ENCODE measurements around the gene COL6A3. TPM values are rescaled to one million over a fixed set of nuclear protein-coding genes. Genes with fewer than 3 reads are reported as not detected.

Gene COL6A3
- total and polyA plus RNA-seq, 2 donors (not counting 1 experiment from before 2014, with no cell fraction given), result 0.01 to 0.10 TPM

DNA sequence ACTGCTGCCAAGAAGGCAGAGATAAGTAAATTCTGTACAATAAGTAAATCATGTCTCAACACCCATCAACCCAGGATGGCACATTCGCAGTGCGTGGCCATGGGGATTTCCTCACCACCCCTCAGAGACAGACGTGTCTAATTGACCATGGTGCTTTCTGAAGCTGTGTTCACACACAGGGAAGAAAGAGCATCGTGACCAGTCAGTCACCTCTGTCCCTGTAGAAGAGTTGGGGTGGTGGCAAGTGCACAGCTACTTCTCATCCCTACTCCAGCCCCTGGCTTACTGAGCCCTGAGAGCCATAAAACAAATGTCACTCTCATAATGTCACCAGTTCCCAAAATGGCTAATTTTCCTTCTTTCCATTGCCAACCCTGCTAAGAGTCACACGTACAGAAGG, 41.8 kb upstream of the COL6A3 start:
- Histone ChIP-seq H2AFZ (ENCODE audit: insufficient read depth, low read depth, low read length, poor library complexity, severe bottlenecking) (no peak overlapping the region), H3K79me2 (ENCODE audit: control insufficient read depth, insufficient read depth, low read length) (no peaks in the 10 kb centered on the region), H3K36me3 (replicated peaks in 1 of 2; ENCODE audit: control extremely low read depth in 1 of 2, control insufficient read depth in 1 of 2, extremely low read depth in 1 of 2, insufficient read depth in 2 of 2, low read length in 1 of 2) (no peaks in the 10 kb centered on the region), H3K4me2 (replicated peaks; ENCODE audit: low read depth, low read length, poor library complexity, severe bottlenecking) (no peak overlapping the region), H3K27ac (ENCODE audit: low read length in 2 of 2) (no peak overlapping the region), H3K27me3 (replicated peaks in 1 of 4; ENCODE audit: control extremely low read depth in 1 of 4, control insufficient read depth in 3 of 4, insufficient read depth in 4 of 4, low read length in 3 of 4) (no peaks in the 10 kb centered on the region), H3K9ac (ENCODE audit: low read length) (no peak overlapping the region), H3K9me3 (ENCODE audit: control extremely low read depth in 1 of 3, control insufficient read depth in 2 of 3, insufficient read depth in 1 of 3, low read length in 2 of 3) (no peaks in the 10 kb centered on the region), H4K20me1 (ENCODE audit: control insufficient read depth, insufficient read depth, low read length, poor library complexity, severe bottlenecking) (no peaks in the 10 kb centered on the region), H3K4me3 (ENCODE audit: control extremely low read depth in 1 of 5, extremely low read depth in 1 of 5, insufficient read depth in 1 of 5, low read depth in 2 of 5, low read length in 4 of 5) (no peak overlapping the region), H3K4me1 (ENCODE audit: control insufficient read depth in 2 of 2, insufficient read depth in 2 of 2, low read length in 2 of 2) (no peaks in the 10 kb centered on the region)
- ChIA-PET POLR2A (no interaction called here), CTCF (no interaction called here)
- WGBS (ENCODE audit: insufficient coverage), result 88% methylated on average over 1 of the region's 5 CpGs
- Mint-ChIP-seq H3K4me3 (no peak overlapping the region), H3K27ac (no peak overlapping the region), H3K27me3 (peaks cover 22% of the 10 kb centered on the region), H3K9me3 (ENCODE audit: insufficient read depth) (no peaks in the 10 kb centered on the region), H3K4me1 (peaks cover 10% of the 10 kb centered on the region)
- no peak for DNase-seq
- ATAC-seq (ENCODE audit: low read depth), result no peak
- TF ChIP-seq CTCF (IDR thresholded peaks at IDR 0.05) (no peak), EZH2 (IDR thresholded peaks at IDR 0.05; ENCODE audit: borderline replicate concordance, insufficient read depth, low read depth, low read length, poor library complexity, severe bottlenecking) (no peak)
- intact Hi-C loops (cut with micrococcal nuclease), result no loop called here

- Histone ChIP-seq H3K79me2 (ENCODE audit: control insufficient read depth, insufficient read depth, low read length) (no peaks in the 10 kb centered on the region), H3K9ac (ENCODE audit: low read length) (no peak overlapping the region), H3K36me3 (replicated peaks in 1 of 2; ENCODE audit: control extremely low read depth in 1 of 2, control insufficient read depth in 1 of 2, extremely low read depth in 1 of 2, insufficient read depth in 2 of 2, low read length in 1 of 2) (no peaks in the 10 kb centered on the region), H3K4me2 (replicated peaks; ENCODE audit: low read depth, low read length, poor library complexity, severe bottlenecking) (no peak overlapping the region), H3K27me3 (replicated peaks in 1 of 4; ENCODE audit: control extremely low read depth in 1 of 4, control insufficient read depth in 3 of 4, insufficient read depth in 4 of 4, low read length in 3 of 4) (no peaks in the 10 kb centered on the region), H3K4me1 (ENCODE audit: control insufficient read depth in 2 of 2, insufficient read depth in 2 of 2, low read length in 2 of 2) (no peaks in the 10 kb centered on the region), H3K4me3 (ENCODE audit: control extremely low read depth in 1 of 5, extremely low read depth in 1 of 5, insufficient read depth in 1 of 5, low read depth in 2 of 5, low read length in 4 of 5) (no peak overlapping the region), H3K9me3 (ENCODE audit: control extremely low read depth in 1 of 3, control insufficient read depth in 2 of 3, insufficient read depth in 1 of 3, low read length in 2 of 3) (no peaks in the 10 kb centered on the region), H3K27ac (ENCODE audit: low read length in 2 of 2) (no peak overlapping the region), H4K20me1 (ENCODE audit: control insufficient read depth, insufficient read depth, low read length, poor library complexity, severe bottlenecking) (no peaks in the 10 kb centered on the region), H2AFZ (ENCODE audit: insufficient read depth, low read depth, low read length, poor library complexity, severe bottlenecking) (no peak overlapping the region)
- WGBS (ENCODE audit: insufficient coverage), result 33% methylated on average over 1 of the region's 3 CpGs
- ATAC-seq (ENCODE audit: low read depth) (no peak), DNase-seq (no peak)
- Mint-ChIP-seq H3K27me3 (peaks cover 18% of the 10 kb centered on the region), H3K9me3 (ENCODE audit: insufficient read depth) (no peaks in the 10 kb centered on the region), H3K27ac (no peak overlapping the region), H3K4me1 (peaks cover 10% of the 10 kb centered on the region), H3K4me3 (no peak overlapping the region)
- intact Hi-C loops (cut with micrococcal nuclease), result no loop called here
- TF ChIP-seq EZH2 (IDR thresholded peaks at IDR 0.05; ENCODE audit: borderline replicate concordance, insufficient read depth, low read depth, low read length, poor library complexity, severe bottlenecking) (no peak), CTCF (IDR thresholded peaks at IDR 0.05) (no peak)
- ChIA-PET POLR2A (no interaction called here), CTCF (no interaction called here)
Observed at GRCh38 chr2:237453671-237454070, 39.7 kb upstream of the COL6A3 start.
